Testis (tissue), 3 donors: Measurements from ENCODE around the gene RPS3A. TPM values are rescaled to one million over a fixed set of nuclear protein-coding genes. Genes with fewer than 3 reads are reported as not detected.

Experiments
- DNase-seq: peaks from one replicate; pipeline ENCODE4 v3.0.0-alpha.2; 2019
- H3K27ac ChIP-seq, 2 donors: fragments of 200-600 bp; sonication (generic); one replicate each; pipeline ENCODE4 v1.5.1; 2019
- H3K27me3 ChIP-seq: fragments of 200-600 bp; sonication (generic); one replicate; pipeline ENCODE4 v1.5.1; 2019
- H3K36me3 ChIP-seq: fragments of 200-600 bp; sonication (generic); one replicate; pipeline ENCODE4 v1.5.1; 2017; ENCODE audit warnings: low read depth; ENCODE audit errors: missing control alignments
- H3K4me1 ChIP-seq: fragments of 200-600 bp; sonication (generic); one replicate; pipeline ENCODE4 v1.5.1; 2019
- H3K4me3 ChIP-seq, 2 donors: fragments of 200-600 bp; sonication (generic); one replicate each; pipeline ENCODE4 v1.5.1; 2017 to 2019
- H3K9me3 ChIP-seq: fragments of 200-600 bp; sonication (generic); one replicate; pipeline ENCODE4 v1.5.1; 2017
- CTCF ChIP-seq, 3 experiments: fragments of 450-650 bp in 2 of 3; fragments of 200-600 bp in 1 of 3; sonication (generic) in 1 of 3; IDR thresholded peaks; one replicate each; pipeline ENCODE4 v1.5.1; 2016 to 2019; ENCODE audit warnings: antibody characterized with exemption in 3 of 3, mild to moderate bottlenecking in 2 of 3, moderate library complexity in 1 of 3
- POLR2A ChIP-seq: fragments of 450-650 bp; IDR thresholded peaks from one replicate; pipeline ENCODE4 v1.6.1; 2017; ENCODE audit warnings: antibody characterized with exemption, mild to moderate bottlenecking, moderate library complexity
- WGBS, 2 donors: methylation state at CpG; one replicate each; pipeline ENCODE4 v1.1.5; 2018; 5-methylcytosine and 5-hydroxymethylcytosine counted together
- intact Hi-C: fragments of 100-400 bp; cut with DNase I; formaldehyde crosslinking; loops from one replicate; pipeline ENCODE4 v1.15.1; 2023; ENCODE audit warnings: low total_unique reads
- polyA plus RNA-seq: library from polyadenylated mRNA; stranded (reverse); fragments of 350-450 nt; fragmentation: Illumina TruSeq; extraction: RNeasy Lipid Tissue Mini Kit (QIAGEN cat#74804); gene quantifications from one replicate; pipeline ENCODE4 v1.2.3, GENCODE V29; 2014; ENCODE audit warnings: low read depth, low replicate concordance; ENCODE audit not compliant: insufficient read depth
- total RNA-seq, 2 donors: library from RNA; depleted of rRNA; stranded (reverse); fragments of >200 nt; gene quantifications; one replicate each; pipeline ENCODE4 v1.2.3, GENCODE V29; 2016

RPS3A gene
- total and polyA plus RNA-seq, 3 donors from 2014 or later: 896 to 1,385 (median 1,182) TPM

- intact Hi-C loops: no loop called here
- peaks cover 13% of the 10 kb centered on the region for H3K4me1 ChIP-seq
- peak overlapping the region; percentile 89 to 96 for H3K27ac ChIP-seq
- DNase-seq: no peak
- WGBS, 2 donors: 0% methylated on average over 4 to 13 of the region's 13 CpGs
- H3K36me3 ChIP-seq: no peaks in the 10 kb centered on the region
- H3K27me3 ChIP-seq: no peaks in the 10 kb centered on the region
- H3K9me3 ChIP-seq: no peaks in the 10 kb centered on the region
- H3K4me3 ChIP-seq: peak overlapping the region; percentile 92 to 98
- no peak for TF ChIP-seq CTCF (IDR thresholded peaks at IDR 0.05)
- no peak for TF ChIP-seq POLR2A
These were observed 569 bp downstream of the RPS3A start for GRCh38 chr4:151099976-151100417.

- Histone ChIP-seq H3K4me1 (peaks cover 13% of the 10 kb centered on the region), H3K27me3 (no peaks in the 10 kb centered on the region), H3K9me3 (no peaks in the 10 kb centered on the region), H3K36me3 (no peaks in the 10 kb centered on the region), H3K27ac (peak overlapping the region; percentile 89 to 96), H3K4me3 (peak overlapping the region; percentile 92 to 98)
- no peak for DNase-seq
- TF ChIP-seq CTCF (IDR thresholded peaks at IDR 0.05): no peak
- no peak for TF ChIP-seq POLR2A
- intact Hi-C loops: no loop called here
- 5 to 13% methylated on average over 3 of the region's 3 CpGs for WGBS, 2 donors
These were observed 1.1 kb downstream of the RPS3A start for GRCh38 chr4:151100531-151100930.

GRCh38 chr4:151103758-151104157, 4.3 kb downstream of the RPS3A start:
- Histone ChIP-seq H3K27ac (no peak overlapping the region), H3K27me3 (no peaks in the 10 kb centered on the region), H3K4me1 (peaks cover 13% of the 10 kb centered on the region), H3K9me3 (no peaks in the 10 kb centered on the region), H3K36me3 (no peaks in the 10 kb centered on the region), H3K4me3 (no peak overlapping the region)
- DNase-seq: no peak
- no peak for TF ChIP-seq CTCF (IDR thresholded peaks at IDR 0.05)
- TF ChIP-seq POLR2A: no peak
- WGBS, 2 donors: 74 to 85% methylated on average over 2 of the region's 2 CpGs
- intact Hi-C loops: no loop called here

- H3K27me3 ChIP-seq: no peaks in the 10 kb centered on the region
- TF ChIP-seq POLR2A (no peak), CTCF (IDR thresholded peaks at IDR 0.05) (no peak)
- no peak overlapping the region for H3K27ac ChIP-seq
- no peak for DNase-seq
- peaks cover 13% of the 10 kb centered on the region for H3K4me1 ChIP-seq
- WGBS, 2 donors: 93 to 96% methylated on average over 1 of the region's 1 CpG
- no peaks in the 10 kb centered on the region for H3K9me3 ChIP-seq
- no peaks in the 10 kb centered on the region for H3K36me3 ChIP-seq
- intact Hi-C loops: no loop called here
- no peak overlapping the region for H3K4me3 ChIP-seq
These were observed 5.2 kb downstream of the RPS3A start for GRCh38 chr4:151104621-151105020.

- intact Hi-C loops: no loop called here
- no peaks in the 10 kb centered on the region for H3K27me3 ChIP-seq
- no peak for DNase-seq
- peaks cover 12% of the 10 kb centered on the region for H3K4me1 ChIP-seq
- H3K27ac ChIP-seq: no peak overlapping the region
- H3K36me3 ChIP-seq: no peaks in the 10 kb centered on the region
- TF ChIP-seq POLR2A (no peak), CTCF (IDR thresholded peaks at IDR 0.05) (no peak)
- 98% methylated on average over 5 of the region's 5 CpGs for WGBS, 2 donors
- no peak overlapping the region for H3K4me3 ChIP-seq
- H3K9me3 ChIP-seq: no peaks in the 10 kb centered on the region
These were observed 6.1 kb downstream of the RPS3A start for GRCh38 chr4:151105454-151106032.
